HEK293 (cell line): ENCODE results near the gene SNORC.

Experiments
- HOXA7 ChIP-seq: sonication (generic); formaldehyde crosslinking; IDR thresholded peaks from 2 replicates; pipeline ENCODE4 v1.8.1; 2022; ENCODE audit warnings: missing genetic modification reagents, borderline replicate concordance
- ZFP37 ChIP-seq: fragments of 450-650 bp; formaldehyde crosslinking; IDR thresholded peaks from 2 replicates; pipeline ENCODE4 v1.5.1; 2016; ENCODE audit warnings: missing biosample characterization, missing genetic modification characterization

- TF ChIP-seq ZFP37 = no peak
- TF ChIP-seq HOXA7 (CRISPR knock-in tag) = no peak
Measured at GRCh38 chr2:232894251-232894650, 24.2 kb downstream of the SNORC start.
